Measurements from ENCODE around the gene C17orf113. TPM values are rescaled to one million over a fixed set of nuclear protein-coding genes. Genes with fewer than 3 reads are reported as not detected.

The C17orf113 gene
- total and polyA plus RNA-seq, 12 donors = 0.14 to 1.1 (median 0.60) TPM

DNA sequence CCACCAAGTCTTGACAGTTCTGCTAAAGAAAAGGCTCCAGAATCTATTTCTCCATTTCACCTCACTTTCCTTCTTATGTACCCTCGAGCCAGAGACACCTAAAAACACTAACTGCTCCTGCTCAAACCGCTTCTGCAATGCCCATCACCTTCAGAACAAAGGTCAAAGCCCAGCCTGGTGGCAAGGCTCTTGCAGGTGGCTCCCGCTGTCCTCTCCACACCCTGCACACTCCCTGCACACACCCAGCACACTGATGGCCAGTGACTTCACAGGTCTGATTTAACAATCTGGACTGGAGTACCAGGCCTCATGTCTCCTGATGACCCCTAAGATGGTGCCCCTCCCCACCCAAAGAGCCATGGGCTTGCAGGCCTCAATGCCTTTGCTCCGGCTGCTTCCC lies 9.8 kb upstream of the C17orf113 start:
- no peak overlapping the region for H3K4me3 ChIP-seq
- H3K27ac ChIP-seq = no peak overlapping the region
- TF ChIP-seq, protein P1, sequence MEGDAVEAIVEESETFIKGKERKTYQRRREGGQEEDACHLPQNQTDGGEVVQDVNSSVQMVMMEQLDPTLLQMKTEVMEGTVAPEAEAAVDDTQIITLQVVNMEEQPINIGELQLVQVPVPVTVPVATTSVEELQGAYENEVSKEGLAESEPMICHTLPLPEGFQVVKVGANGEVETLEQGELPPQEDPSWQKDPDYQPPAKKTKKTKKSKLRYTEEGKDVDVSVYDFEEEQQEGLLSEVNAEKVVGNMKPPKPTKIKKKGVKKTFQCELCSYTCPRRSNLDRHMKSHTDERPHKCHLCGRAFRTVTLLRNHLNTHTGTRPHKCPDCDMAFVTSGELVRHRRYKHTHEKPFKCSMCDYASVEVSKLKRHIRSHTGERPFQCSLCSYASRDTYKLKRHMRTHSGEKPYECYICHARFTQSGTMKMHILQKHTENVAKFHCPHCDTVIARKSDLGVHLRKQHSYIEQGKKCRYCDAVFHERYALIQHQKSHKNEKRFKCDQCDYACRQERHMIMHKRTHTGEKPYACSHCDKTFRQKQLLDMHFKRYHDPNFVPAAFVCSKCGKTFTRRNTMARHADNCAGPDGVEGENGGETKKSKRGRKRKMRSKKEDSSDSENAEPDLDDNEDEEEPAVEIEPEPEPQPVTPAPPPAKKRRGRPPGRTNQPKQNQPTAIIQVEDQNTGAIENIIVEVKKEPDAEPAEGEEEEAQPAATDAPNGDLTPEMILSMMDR (IDR thresholded peaks at IDR 0.05) = no peak
- TF ChIP-seq POLR2A (IDR thresholded peaks at IDR 0.05) = no peak
- no peaks in the 10 kb centered on the region for H3K36me3 ChIP-seq (replicated peaks in 1 of 2)
- no peaks in the 10 kb centered on the region for H3K27me3 ChIP-seq
- no peaks in the 10 kb centered on the region for H3K4me1 ChIP-seq (replicated peaks in 1 of 2)
- no peaks in the 10 kb centered on the region for H3K9me3 ChIP-seq (replicated peaks in 1 of 3)
- intact Hi-C loops (cut with DNase I) = no loop called here
- DNase-seq = no peak
- 72 to 90% (median 85%) methylated on average over 4 of the region's 4 CpGs for WGBS, 4 donors

DNA sequence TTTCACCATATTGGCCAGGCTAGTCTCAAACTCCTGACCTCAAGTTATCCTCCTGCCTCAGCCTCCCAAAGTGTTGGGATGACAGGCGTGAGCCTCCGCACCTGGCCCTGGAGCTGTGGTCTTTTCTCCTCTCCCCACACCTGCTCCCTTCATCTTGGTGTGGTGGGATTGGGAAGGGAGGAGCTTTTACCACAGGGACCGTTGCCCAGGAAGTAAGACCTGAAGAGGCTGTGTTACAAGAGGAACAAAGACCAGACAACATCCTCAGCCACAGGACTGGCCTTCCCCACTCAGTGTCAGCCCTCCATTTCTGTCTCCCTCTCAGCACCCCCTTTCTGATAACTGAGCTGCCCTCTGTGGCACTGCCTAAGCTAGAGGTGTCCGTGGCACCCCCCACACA lies 9.4 kb upstream of the C17orf113 start:
- no peak overlapping the region for H3K4me3 ChIP-seq
- no peaks in the 10 kb centered on the region for H3K27me3 ChIP-seq
- H3K4me1 ChIP-seq (replicated peaks in 1 of 2) = no peaks in the 10 kb centered on the region
- H3K36me3 ChIP-seq (replicated peaks in 1 of 2) = no peaks in the 10 kb centered on the region
- no peaks in the 10 kb centered on the region for H3K9me3 ChIP-seq (replicated peaks in 1 of 3)
- no peak overlapping the region for H3K27ac ChIP-seq
- no peak for DNase-seq
- intact Hi-C loops (cut with DNase I) = no loop called here
- WGBS, 4 donors = 70 to 76% (median 73%) methylated on average over 4 of the region's 4 CpGs
- TF ChIP-seq, protein P1 (IDR thresholded peaks at IDR 0.05) = no peak
- TF ChIP-seq POLR2A (IDR thresholded peaks at IDR 0.05) = no peak

GRCh38 chr17:42058063-42058462 lies 7.7 kb upstream of the C17orf113 start:
- Histone ChIP-seq H3K27ac (no peak overlapping the region), H3K9me3 (replicated peaks in 1 of 3) (no peaks in the 10 kb centered on the region), H3K27me3 (no peaks in the 10 kb centered on the region), H3K4me3 (no peak overlapping the region), H3K4me1 (replicated peaks in 1 of 2) (no peaks in the 10 kb centered on the region), H3K36me3 (replicated peaks in 1 of 2) (no peaks in the 10 kb centered on the region)
- WGBS, 4 donors = 60 to 67% (median 66%) methylated on average over 2 to 7 of the region's 7 CpGs; no CpG with 5 or more reads in 1 of the 4 donors
- intact Hi-C loops (cut with DNase I) = no loop called here
- no peak for TF ChIP-seq POLR2A (IDR thresholded peaks at IDR 0.05)
- TF ChIP-seq, protein P1 (IDR thresholded peaks at IDR 0.05) = no peak
- no peak for DNase-seq

DNA sequence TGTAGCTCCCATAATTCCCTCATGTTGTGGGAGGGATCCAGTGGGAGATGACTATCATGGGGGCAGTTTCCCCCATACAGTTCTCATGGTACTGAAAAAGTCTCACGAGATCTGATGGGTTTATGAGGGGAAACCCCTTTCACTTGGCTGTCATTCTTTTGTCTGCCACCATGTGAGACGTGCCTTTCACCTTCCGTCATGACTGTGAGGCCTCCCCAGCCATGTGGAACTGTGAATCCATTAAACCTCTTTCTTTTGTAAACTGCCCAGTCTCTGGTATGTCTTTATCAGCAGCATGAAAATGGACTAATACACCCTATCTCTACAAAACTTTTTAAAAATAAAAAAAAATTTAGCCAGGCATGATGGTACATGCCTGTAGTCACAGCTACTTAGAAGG lies 6.2 kb upstream of the C17orf113 start:
- H3K36me3 ChIP-seq (replicated peaks in 1 of 2) = no peaks in the 10 kb centered on the region
- no peak for TF ChIP-seq POLR2A (IDR thresholded peaks at IDR 0.05)
- TF ChIP-seq, protein P1 (IDR thresholded peaks at IDR 0.05) = no peak
- no peaks in the 10 kb centered on the region for H3K27me3 ChIP-seq
- no peaks in the 10 kb centered on the region for H3K4me1 ChIP-seq (replicated peaks in 1 of 2)
- H3K4me3 ChIP-seq = no peak overlapping the region
- no peak for DNase-seq
- no peak overlapping the region for H3K27ac ChIP-seq
- no peaks in the 10 kb centered on the region for H3K9me3 ChIP-seq (replicated peaks in 1 of 3)
- intact Hi-C loops (cut with DNase I) = no loop called here
- WGBS, 4 donors = 78 to 92% (median 82%) methylated on average over 3 of the region's 3 CpGs
